ENCODE data around the gene ADCY7. TPM values are rescaled to one million over a fixed set of nuclear protein-coding genes. Genes with fewer than 3 reads are reported as not detected.

ADCY7 gene
- total RNA-seq, 1 donor from 2014 or later, result 5.1 TPM

- DNase-seq, result no peak
Observed at GRCh38 chr16:50299508-50300105, 33.3 kb downstream of the ADCY7 start.

GRCh38 chr16:50300942-50301625, 34.7 kb downstream of the ADCY7 start:
- no peak for DNase-seq

DNA sequence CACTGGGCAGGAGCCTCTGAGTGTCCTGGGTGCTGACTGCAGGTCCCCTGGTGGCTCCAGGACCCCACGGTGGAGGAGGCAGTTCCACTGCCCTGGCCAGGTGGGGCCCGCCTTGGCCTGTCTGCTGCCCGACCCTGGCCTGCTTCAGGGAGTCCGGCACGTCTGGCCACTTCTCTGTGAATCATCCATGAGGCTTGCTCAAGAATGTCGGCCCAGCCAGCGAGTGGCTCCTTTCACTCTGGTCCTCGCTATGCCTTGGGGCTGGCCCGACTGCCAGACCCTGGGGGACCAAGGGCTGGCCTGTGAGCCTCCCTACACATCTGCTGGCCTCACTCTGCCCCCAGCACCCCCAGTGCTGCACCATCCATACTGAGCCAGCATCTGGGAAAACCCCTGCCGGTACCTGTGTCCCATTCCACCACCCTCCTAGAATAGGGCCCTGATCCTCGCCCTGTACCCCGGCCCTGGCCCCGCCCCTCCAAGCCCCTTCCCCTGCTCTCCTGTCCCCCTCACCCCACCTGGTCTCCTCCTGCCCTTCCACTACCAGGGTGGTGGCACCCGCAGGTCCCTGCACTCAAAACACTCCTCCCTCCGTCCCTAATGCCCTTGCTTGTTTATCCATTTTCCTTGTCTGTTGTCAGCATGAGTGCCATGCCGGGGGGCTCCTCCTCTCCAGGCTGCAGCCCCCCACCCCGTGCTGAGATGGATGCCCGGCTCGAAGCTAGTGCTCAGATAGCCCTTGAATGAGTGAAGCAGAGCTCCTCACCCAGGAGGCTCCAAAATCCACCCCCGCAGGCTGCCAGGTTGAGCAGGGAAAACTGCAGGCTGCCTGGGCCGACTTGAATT, 35.5 kb downstream of the ADCY7 start:
- no peak for DNase-seq

DNA sequence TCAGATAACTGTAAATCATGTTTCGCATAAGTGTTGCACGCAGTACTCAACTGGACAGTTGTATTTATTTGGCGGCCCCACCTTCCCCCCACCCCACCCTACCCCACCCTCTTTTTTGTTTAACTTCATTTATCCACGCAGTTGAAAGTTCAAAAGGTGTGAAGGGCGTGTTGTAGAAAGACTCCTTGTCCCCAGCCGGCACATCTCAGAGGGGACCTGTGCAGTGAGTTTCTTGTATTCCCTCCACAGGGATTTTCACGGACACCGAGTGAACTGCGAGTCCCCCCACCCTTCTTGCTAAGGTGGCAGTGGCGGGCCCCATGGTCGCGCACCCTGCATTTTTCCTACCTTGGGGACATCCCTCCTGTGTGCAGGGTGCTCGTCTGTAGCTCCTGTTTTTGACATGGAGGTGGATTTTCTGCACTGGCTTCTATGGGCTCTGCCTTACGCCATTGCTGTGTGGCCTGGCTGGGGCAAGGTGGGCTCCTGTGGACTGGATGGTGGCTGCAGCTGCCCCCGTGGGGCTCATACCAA, 36.2 kb downstream of the ADCY7 start:
- DNase-seq, result no peak

GRCh38 chr16:50303041-50303604, 36.8 kb downstream of the ADCY7 start:
- no peak for DNase-seq

- no peak for DNase-seq
Observed at GRCh38 chr16:50303605-50304466, 37.5 kb downstream of the ADCY7 start.

DNA sequence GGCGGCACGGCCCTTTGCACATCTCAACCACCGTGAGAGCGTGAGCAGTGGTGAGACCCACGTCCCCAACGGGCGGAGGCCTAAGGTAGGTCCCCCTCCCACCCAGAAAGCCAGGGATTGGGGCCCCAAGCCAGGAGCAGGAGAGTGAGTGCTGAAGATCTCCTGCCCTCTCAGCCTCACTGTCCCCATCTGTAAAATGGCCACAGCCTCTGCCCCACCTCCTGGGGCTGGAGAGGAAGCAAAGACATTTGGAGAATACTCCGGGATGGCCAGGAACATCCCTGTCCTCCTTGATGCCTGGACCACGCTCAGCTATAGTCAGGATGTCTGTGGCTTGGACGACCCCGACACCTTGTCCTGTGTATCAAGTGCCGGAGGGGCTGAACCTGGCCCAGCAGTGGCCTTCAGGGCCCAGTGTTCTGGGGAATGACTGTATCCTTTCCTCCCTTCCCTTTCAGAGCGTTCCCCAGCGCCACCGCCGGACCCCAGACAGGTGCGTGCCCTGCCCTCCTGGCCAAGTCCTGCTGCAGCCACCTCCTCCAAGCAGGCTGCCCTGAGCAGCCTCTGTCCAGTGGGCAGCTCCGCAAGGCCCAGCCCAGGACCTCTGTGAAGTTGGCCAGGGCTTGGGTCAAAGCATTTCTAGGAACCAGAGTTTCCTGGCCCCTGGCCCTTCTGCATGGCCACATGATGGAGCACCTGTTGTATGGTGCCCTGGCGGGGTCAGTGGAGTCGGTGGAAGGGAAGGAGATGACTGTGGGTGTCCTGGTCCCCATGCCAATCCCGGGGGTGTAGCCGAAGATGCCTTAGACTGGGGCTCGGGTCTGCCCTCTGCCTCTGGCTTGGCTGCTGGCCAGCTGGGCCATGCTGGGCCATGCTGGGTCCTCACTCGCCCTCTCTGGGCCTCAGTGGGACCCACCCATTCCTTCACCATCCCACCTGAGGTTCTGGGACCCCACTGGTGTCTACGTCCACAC, 38.4 kb downstream of the ADCY7 start:
- DNase-seq, result no peak

DNA sequence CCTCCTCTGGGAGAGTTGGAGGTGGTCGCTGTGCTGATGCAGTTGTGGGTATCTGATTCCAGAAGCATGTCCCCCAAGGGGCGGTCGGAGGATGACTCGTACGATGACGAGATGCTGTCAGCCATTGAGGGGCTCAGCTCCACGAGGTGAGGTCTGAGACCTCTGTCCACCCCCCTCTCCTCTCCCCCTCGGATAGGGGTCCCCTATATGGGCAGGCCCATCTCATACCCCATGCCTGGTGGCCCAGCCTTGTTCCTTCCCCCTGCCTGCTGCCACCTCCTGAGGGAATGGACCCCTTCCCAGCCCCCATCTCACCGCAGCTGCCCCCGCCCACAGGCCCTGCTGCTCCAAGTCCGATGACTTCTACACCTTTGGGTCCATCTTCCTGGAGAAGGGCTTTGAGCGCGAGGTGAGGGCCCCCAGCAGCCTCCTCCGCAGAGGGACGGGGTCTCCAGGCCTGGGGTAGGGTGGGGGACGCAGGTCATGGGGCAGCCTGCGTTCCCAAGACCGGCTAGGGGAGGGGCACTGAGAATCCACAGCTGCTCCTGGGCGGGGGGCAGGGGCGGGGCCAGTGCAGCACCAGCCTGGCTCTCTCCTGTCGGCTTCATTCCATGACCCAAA, 39.2 kb downstream of the ADCY7 start:
- no peak for DNase-seq

DNA sequence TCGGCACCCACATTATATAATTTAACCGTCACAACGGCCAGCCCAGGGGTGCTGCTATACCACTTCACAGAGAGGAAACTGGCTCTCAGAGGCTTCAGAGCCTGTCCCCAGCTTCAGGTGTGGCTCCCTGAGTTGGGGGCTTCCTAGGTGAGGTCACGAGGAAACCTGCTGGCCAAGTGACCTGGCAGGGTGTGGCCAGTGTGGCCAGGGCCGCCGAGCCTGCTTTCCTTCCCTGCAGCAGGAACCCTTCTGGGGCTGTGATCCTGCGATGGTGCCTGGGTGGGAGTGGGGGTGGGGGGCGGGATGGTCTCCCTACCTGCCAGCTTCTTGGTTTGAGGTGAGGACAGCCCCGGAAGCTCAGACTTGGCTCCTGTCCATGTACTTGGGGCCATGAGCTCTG, 39.9 kb downstream of the ADCY7 start:
- DNase-seq, result no peak

DNA sequence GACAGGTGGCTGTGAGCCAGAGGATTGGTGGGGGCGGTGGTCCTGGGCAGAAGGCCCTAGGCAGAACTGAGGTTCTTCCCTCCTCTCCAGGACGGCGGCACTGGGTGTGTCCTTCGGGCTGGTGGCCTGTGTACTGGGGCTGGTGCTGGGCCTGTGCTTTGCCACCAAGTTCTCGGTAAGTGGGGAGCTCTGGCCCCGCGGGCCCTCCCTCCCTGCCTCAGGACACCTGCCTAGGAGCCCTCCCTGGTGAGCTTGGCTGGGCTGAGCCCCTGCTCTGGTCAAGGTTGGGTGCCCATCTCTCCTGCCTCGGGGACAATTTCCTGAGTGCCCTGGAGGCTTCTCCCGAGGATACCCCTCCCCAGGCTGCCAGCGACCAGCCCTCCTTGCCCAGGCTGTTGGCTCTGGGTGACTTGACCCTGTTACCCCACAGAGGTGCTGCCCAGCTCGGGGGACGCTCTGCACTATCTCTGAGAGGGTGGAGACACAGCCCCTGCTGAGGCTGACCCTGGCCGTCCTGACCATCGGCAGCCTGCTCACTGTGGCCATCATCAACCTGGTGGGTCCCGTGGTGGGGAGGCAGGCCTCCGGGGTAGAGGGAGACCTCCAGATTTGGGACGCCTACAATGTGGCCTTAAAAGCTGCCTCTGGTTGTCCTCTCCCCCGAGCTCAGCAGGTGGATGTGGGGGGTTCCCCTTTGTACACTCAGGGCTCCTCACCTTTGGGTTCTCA, 42.0 kb downstream of the ADCY7 start:
- DNase-seq, result no peak

- no peak for DNase-seq
Observed at GRCh38 chr16:50309156-50309526, 42.8 kb downstream of the ADCY7 start.

- no peak for DNase-seq
Observed at GRCh38 chr16:50309527-50310307, 43.4 kb downstream of the ADCY7 start.

- DNase-seq, result no peak
Observed at GRCh38 chr16:50310308-50311133, 44.2 kb downstream of the ADCY7 start.

GRCh38 chr16:50311134-50311528, 44.8 kb downstream of the ADCY7 start:
- DNase-seq, result no peak

DNA sequence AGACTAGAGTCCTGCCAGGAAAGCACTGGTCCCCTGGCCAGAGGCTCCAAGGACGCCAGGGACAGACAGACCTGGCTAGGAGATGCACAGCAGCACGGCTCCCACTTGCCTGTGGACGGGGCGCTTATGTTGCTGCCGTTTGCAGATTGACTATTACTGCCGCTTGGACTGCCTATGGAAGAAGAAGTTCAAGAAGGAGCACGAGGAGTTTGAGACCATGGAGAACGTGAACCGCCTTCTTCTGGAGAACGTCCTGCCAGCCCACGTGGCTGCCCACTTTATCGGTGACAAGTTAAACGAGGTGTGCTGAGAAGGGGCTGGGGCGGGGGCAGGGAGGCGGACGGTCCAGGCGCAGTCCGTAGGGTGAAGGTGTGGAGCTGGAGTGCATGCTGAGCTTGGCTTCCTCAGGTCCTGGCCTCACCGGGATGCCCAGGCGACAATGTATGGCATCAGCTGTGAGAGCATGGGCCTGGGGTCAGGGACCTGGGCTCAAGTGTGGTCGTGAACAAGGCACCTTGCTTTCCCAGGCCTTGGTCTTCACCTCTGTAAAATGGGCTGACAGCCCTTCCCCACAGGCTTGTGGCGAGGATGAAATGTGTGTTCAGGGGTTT, 45.6 kb downstream of the ADCY7 start:
- DNase-seq, result no peak

DNA sequence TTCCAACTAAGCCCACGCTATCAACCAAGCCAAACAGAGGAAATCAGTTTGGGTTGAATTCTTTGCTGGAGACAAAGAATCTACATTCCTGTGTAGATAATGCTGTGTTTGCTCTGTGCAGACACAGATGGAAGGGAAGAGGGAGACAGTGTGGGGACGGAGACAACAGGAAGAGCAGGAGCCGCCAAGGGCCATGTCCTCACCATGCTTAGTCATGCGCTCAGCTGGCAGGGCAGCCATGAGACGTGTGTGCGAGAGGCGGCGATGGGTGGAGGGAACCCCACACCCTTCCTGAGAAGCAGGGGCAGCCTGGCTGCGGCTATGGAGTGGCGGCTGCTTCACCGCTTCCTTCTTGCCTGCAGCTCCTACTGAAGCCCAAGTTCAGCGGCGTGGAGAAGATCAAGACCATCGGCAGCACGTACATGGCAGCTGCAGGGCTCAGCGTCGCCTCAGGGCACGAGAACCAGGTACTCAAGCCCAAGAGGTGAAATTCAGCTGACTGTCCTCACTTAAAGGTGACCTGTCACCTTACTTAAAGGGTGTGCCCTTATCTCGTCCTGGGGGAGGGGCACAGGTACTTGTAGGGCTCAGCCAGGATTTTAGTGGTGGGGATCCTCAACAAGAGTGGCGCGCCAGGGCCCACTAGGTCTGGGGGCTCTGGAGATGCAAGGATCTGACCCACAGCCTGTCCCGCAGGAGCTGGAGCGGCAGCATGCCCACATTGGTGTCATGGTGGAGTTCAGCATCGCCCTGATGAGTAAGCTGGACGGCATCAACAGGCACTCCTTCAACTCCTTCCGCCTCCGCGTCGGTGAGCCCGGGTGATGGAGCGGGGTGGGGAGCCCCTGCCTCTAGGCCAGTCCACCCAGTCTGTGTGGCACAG, 47.5 kb downstream of the ADCY7 start:
- DNase-seq, result peak; percentile 19

Measured in dermis blood vessel endothelial cell (primary cell).